ENCODE measurements around the gene ASIC2. TPM values are rescaled to one million over a fixed set of nuclear protein-coding genes. Genes with fewer than 3 reads are reported as not detected.

The ASIC2 gene
- total RNA-seq, 1 donor from 2014 or later = 0.36 TPM

DNA sequence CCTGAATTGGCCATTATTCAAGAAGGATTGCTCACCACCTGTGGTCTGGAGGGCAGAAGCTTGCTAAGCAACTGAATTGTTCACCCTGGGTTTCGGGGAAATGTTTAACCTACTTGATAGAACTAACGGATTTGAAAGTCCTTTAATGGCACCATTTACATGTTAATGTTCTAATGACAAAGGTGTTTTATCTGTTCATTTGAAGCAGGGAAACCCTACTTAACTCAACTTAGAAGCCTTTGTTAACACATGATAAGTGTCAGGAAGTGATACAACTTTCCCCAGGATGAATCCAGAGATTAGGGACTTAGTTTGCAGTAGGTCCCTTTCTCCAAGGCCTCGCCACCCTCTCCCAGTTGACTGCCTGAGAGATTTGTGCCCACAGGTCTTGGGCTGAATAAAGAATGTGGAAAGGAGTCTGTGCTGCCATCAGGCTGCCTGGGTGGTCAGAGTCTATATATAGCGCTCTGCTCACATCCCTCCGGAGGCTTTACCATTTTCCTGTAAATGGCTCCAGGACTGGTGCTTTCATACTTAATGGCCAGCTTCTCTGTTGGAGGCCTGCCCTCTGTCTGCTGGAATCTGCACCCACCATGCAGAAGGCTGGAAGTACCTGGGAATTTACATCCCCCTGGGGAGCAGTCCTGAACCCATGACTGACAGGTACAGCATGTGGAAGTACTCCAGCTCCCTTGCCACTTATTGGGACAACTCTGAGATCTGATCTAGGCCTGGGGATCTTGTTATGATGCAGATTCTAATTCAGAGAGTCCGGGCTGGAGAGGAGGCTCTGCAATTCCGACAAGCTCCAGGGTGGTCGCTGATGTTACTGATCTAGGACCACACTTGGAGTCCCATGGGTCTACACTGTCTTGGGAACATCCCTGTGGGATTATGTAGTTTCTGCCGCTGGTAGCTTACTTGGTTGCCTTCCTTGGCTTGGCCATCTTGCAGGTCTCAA, 99.9 kb downstream of the ASIC2 start:
- Mint-ChIP-seq H3K27ac (ENCODE audit: unreplicated experiment) (no peak overlapping the region), H3K4me1 (ENCODE audit: low read depth, unreplicated experiment) (peaks cover 8% of the 10 kb centered on the region), H3K4me3 (ENCODE audit: unreplicated experiment) (no peak overlapping the region), H3K36me3 (ENCODE audit: low read depth, unreplicated experiment) (no peaks in the 10 kb centered on the region), H3K9me3 (ENCODE audit: unreplicated experiment) (no peaks in the 10 kb centered on the region), H3K27me3 (ENCODE audit: low read depth, unreplicated experiment) (peaks cover 49% of the 10 kb centered on the region)
- FAIRE-seq (no peak), DNase-seq (ENCODE audit: low read depth) (peak; percentile 87)
- H3K9ac ChIP-seq (ENCODE audit: low read length) = no peak overlapping the region
- peaks cover 6% of the 10 kb centered on the region for H3K4me1 ChIP-seq (ENCODE audit: insufficient read depth, low read length)
- H3K36me3 ChIP-seq (ENCODE audit: insufficient read depth, low read length) = no peaks in the 10 kb centered on the region
- H3K27ac ChIP-seq (ENCODE audit: low read depth, low read length) = no peak overlapping the region
- H3K79me2 ChIP-seq (ENCODE audit: insufficient read depth, low read length) = no peaks in the 10 kb centered on the region
- H3K27me3 ChIP-seq (ENCODE audit: insufficient read depth, low read length) = no peaks in the 10 kb centered on the region
- H3K4me3 ChIP-seq (ENCODE audit: insufficient read depth, low read depth, low read length) = no peak overlapping the region
- TF ChIP-seq EZH2 (IDR thresholded peaks at IDR 0.05; ENCODE audit: insufficient read depth, low read length) (no peak), CTCF (IDR thresholded peaks at IDR 0.05; ENCODE audit: insufficient read depth, low read depth, low read length) (no peak)
- H4K20me1 ChIP-seq (ENCODE audit: insufficient read depth, low read length) = no peaks in the 10 kb centered on the region
- H2AFZ ChIP-seq (ENCODE audit: low read depth, low read length) = no peak overlapping the region
- H3K4me2 ChIP-seq (ENCODE audit: low read length) = peak overlapping the region; percentile 44
- H3K9me3 ChIP-seq (ENCODE audit: insufficient read depth, low read depth, low read length) = no peaks in the 10 kb centered on the region

DNA sequence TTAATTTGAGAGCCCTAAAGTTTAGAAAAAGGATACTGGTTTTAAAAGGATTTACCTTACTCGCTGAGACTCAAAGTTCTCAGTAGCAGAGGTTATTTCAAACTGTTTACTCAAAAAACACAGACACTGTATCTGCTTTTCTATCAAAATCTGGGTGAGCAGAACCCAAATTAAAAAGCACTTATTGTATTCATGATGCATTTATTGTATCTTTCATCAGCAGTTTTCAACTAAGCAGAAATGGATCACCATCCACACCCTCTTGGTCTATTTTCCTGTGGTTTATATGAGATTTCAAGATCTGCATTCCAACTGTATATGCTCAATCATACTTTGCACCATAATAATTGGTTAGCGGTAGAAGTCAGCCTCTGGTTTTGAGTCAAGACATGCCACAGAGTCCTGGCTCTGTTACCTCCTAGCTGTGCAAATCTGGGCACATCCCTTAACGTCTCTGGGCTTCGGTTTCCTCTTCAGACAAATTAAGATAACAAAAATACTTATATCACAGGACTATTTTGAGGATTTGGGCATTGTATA, 109.5 kb downstream of the ASIC2 start:
- Mint-ChIP-seq H3K27ac (ENCODE audit: unreplicated experiment) (no peak overlapping the region), H3K36me3 (ENCODE audit: low read depth, unreplicated experiment) (no peaks in the 10 kb centered on the region), H3K9me3 (ENCODE audit: unreplicated experiment) (no peaks in the 10 kb centered on the region), H3K4me1 (ENCODE audit: low read depth, unreplicated experiment) (no peaks in the 10 kb centered on the region), H3K4me3 (ENCODE audit: unreplicated experiment) (no peak overlapping the region), H3K27me3 (ENCODE audit: low read depth, unreplicated experiment) (peaks cover 34% of the 10 kb centered on the region)
- FAIRE-seq (no peak), DNase-seq (ENCODE audit: low read depth) (peak; percentile 65)
- Histone ChIP-seq H3K4me2 (ENCODE audit: low read length) (no peak overlapping the region), H2AFZ (ENCODE audit: low read depth, low read length) (no peak overlapping the region), H4K20me1 (ENCODE audit: insufficient read depth, low read length) (no peaks in the 10 kb centered on the region), H3K27ac (ENCODE audit: low read depth, low read length) (no peak overlapping the region), H3K9ac (ENCODE audit: low read length) (no peak overlapping the region), H3K36me3 (ENCODE audit: insufficient read depth, low read length) (no peaks in the 10 kb centered on the region), H3K4me3 (ENCODE audit: insufficient read depth, low read depth, low read length) (no peak overlapping the region), H3K9me3 (ENCODE audit: insufficient read depth, low read depth, low read length) (no peaks in the 10 kb centered on the region), H3K79me2 (ENCODE audit: insufficient read depth, low read length) (no peaks in the 10 kb centered on the region), H3K4me1 (ENCODE audit: insufficient read depth, low read length) (no peaks in the 10 kb centered on the region), H3K27me3 (ENCODE audit: insufficient read depth, low read length) (peaks cover 2% of the 10 kb centered on the region)
- TF ChIP-seq EZH2 (IDR thresholded peaks at IDR 0.05; ENCODE audit: insufficient read depth, low read length) = no peak
- TF ChIP-seq CTCF (IDR thresholded peaks at IDR 0.05; ENCODE audit: insufficient read depth, low read depth, low read length) = no peak

All from astrocyte (in vitro differentiated cells and primary cell).